Mesenchymal stem cell (in vitro differentiated cells and primary cell): ENCODE results near the gene MX2.

Source experiments
- DNase-seq: peaks from one replicate; pipeline ENCODE4 v3.0.0-alpha.2; 2013
- H2AFZ ChIP-seq: one replicate; pipeline ENCODE4 v1.6.1; 2013; ENCODE audit warnings: low read depth, mild to moderate bottlenecking, control low read depth, inconsistent platforms, low read length, moderate library complexity
- H2AK5ac ChIP-seq: 2 replicates; pipeline ENCODE4 v1.6.1; 2013; ENCODE audit warnings: low read length, moderate library complexity, mild to moderate bottlenecking, inconsistent platforms; ENCODE audit not compliant: severe bottlenecking
- H2BK120ac ChIP-seq: one replicate; pipeline ENCODE4 v1.6.1; 2013; ENCODE audit warnings: low read depth, mild to moderate bottlenecking, inconsistent platforms, low read length, moderate library complexity
- H2BK12ac ChIP-seq, 2 experiments: one replicate each; pipeline ENCODE4 v1.6.1; 2013; ENCODE audit warnings: inconsistent platforms in 2 of 2, low read length in 2 of 2, mild to moderate bottlenecking in 2 of 2, moderate library complexity in 2 of 2, control low read depth in 1 of 2
- H2BK15ac ChIP-seq: one replicate; pipeline ENCODE4 v1.6.1; 2013; ENCODE audit warnings: mild to moderate bottlenecking, low read depth, inconsistent platforms; ENCODE audit not compliant: poor library complexity, severe bottlenecking
- H2BK5ac ChIP-seq: 2 replicates; pipeline ENCODE4 v1.6.1; 2013; ENCODE audit warnings: low read depth, mild to moderate bottlenecking, low read length, control low read depth, inconsistent platforms; ENCODE audit not compliant: poor library complexity, severe bottlenecking
- H3K14ac ChIP-seq, 2 experiments: one replicate each; pipeline ENCODE4 v1.6.1; 2013; ENCODE audit warnings: inconsistent platforms in 2 of 2, low read length in 2 of 2, control low read depth in 1 of 2, mild to moderate bottlenecking in 1 of 2, moderate library complexity in 1 of 2
- H3K18ac ChIP-seq, 2 experiments: one replicate each; pipeline ENCODE4 v1.6.1; 2013; ENCODE audit warnings: inconsistent platforms in 2 of 2, low read length in 2 of 2, control low read depth in 1 of 2, low read depth in 1 of 2, mild to moderate bottlenecking in 1 of 2
- H3K23ac ChIP-seq, 2 experiments: one replicate each; pipeline ENCODE4 v1.6.1; 2013; ENCODE audit warnings: inconsistent platforms in 2 of 2, low read length in 2 of 2, mild to moderate bottlenecking in 2 of 2, moderate library complexity in 2 of 2, control low read depth in 1 of 2
- H3K27ac ChIP-seq: 2 replicates; pipeline ENCODE4 v1.5.1; 2013; ENCODE audit warnings: mild to moderate bottlenecking, moderate library complexity, low read length, control low read depth, inconsistent platforms; ENCODE audit not compliant: poor library complexity, severe bottlenecking
- H3K27me3 ChIP-seq, 2 experiments: 2 replicates each; pipeline versions ENCODE4 v1.6.1 to v1.7.0; 2013; ENCODE audit warnings: low read length in 2 of 2, mild to moderate bottlenecking in 2 of 2, moderate library complexity in 2 of 2, control low read depth in 1 of 2, inconsistent platforms in 1 of 2; ENCODE audit not compliant: control insufficient read depth in 1 of 2, insufficient read depth in 1 of 2
- H3K36me3 ChIP-seq, 2 experiments: 2 replicates each; pipeline versions ENCODE4 v1.6.1 to v1.7.0; 2013; ENCODE audit warnings: low read length in 2 of 2, control low read depth in 1 of 2, inconsistent platforms in 1 of 2, low read depth in 1 of 2, mild to moderate bottlenecking in 1 of 2; ENCODE audit not compliant: insufficient read depth in 2 of 2, control insufficient read depth in 1 of 2
- H3K4ac ChIP-seq, 2 experiments: one replicate each; pipeline ENCODE4 v1.6.1; 2013; ENCODE audit warnings: inconsistent platforms in 2 of 2, low read length in 2 of 2, mild to moderate bottlenecking in 2 of 2, moderate library complexity in 2 of 2, control low read depth in 1 of 2, low read depth in 1 of 2
- H3K4me1 ChIP-seq: 2 replicates; pipeline ENCODE4 v1.6.1; 2013; ENCODE audit warnings: low read depth, low read length, control low read depth; ENCODE audit not compliant: control insufficient read depth, insufficient read depth
- H3K4me2 ChIP-seq: 2 replicates; pipeline ENCODE4 v1.6.1; 2013; ENCODE audit warnings: low read length, mild to moderate bottlenecking, inconsistent platforms; ENCODE audit not compliant: poor library complexity, severe bottlenecking
- H3K4me3 ChIP-seq, 2 experiments: 2 replicates each; pipeline versions ENCODE4 v1.5.1 to v1.7.0; 2013; ENCODE audit warnings: low read length in 2 of 2, mild to moderate bottlenecking in 2 of 2, control low read depth in 1 of 2, low read depth in 1 of 2; ENCODE audit not compliant: insufficient read depth in 1 of 2
- H3K79me1 ChIP-seq: replicated peaks from 2 replicates; pipeline ENCODE4 v1.6.1; 2013; ENCODE audit warnings: mild to moderate bottlenecking, control low read depth, low read length, inconsistent platforms; ENCODE audit not compliant: poor library complexity, severe bottlenecking
- H3K9ac ChIP-seq: 2 replicates; pipeline ENCODE4 v1.7.0; 2013; ENCODE audit warnings: mild to moderate bottlenecking, low read length, moderate library complexity
- H3K9me3 ChIP-seq: 2 replicates; pipeline ENCODE4 v1.7.0; 2013; ENCODE audit warnings: mild to moderate bottlenecking, low read length; ENCODE audit not compliant: control insufficient read depth
- H4K8ac ChIP-seq: one replicate; pipeline ENCODE4 v1.6.1; 2013; ENCODE audit warnings: inconsistent platforms, mild to moderate bottlenecking, low read length, moderate library complexity
- H4K91ac ChIP-seq: one replicate; pipeline ENCODE4 v1.6.1; 2013; ENCODE audit warnings: mild to moderate bottlenecking, low read length, inconsistent platforms
- WGBS: methylation state at CpG from one replicate; pipeline ENCODE4 v1.1.7; 2013; ENCODE audit warnings: mixed read lengths; 5-methylcytosine and 5-hydroxymethylcytosine counted together

The MX2 gene

DNA sequence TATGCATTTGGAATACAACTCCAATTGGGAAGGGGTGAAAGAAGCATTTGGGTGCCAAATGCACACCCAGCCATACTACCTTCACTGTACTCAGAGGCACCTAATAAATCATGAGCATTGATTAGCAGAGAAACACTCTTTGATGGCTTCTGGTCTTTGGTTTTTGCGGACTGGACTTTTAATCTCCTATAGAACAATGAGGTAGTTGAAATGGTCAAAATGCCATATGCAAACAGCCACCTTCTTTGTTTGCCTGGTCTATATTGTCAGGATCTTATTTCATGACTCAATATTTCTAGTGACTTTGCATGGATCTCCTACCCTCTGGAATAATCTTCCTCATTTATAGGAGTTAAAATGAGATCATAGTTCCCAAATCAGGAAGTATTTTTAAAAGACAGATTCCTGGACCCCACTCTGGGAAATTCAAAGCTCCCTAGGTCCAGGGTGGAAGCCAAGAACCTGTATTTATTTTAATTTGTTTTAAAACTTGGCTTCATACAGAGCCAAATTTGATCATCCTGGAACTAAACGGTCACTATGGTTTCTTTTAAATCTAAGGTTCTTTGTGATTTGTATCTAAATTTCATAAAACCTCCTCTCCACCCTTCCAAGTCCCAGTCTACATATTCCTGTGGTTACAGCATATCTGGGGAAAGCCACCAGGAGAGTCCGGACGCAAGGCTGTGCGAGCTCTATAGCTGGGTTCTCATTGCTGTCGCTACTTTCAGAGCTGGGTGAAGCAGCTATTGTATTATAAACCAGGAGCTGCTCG, 36.5 kb upstream of the MX2 start:
- Histone ChIP-seq H2AK5ac (no peak overlapping the region), H4K8ac (no peak overlapping the region), H3K27ac (no peak overlapping the region), H3K14ac (no peak overlapping the region), H3K27me3 (peaks cover 4 to 16% of the 10 kb centered on the region in 2 experiments), H3K4ac (no peak overlapping the region), H2BK5ac (no peak overlapping the region), H3K4me3 (no peak overlapping the region), H3K36me3 (no peaks in the 10 kb centered on the region), H2BK12ac (no peak overlapping the region), H4K91ac (no peak overlapping the region), H3K18ac (no peak overlapping the region), H3K23ac (no peak overlapping the region), H3K79me1 (no peaks in the 10 kb centered on the region), H2BK120ac (no peak overlapping the region), H3K9me3 (no peaks in the 10 kb centered on the region), H2AFZ (no peak overlapping the region), H3K4me1 (no peaks in the 10 kb centered on the region), H3K4me2 (no peak overlapping the region), H2BK15ac (no peak overlapping the region), H3K9ac (no peak overlapping the region)
- WGBS, result 84% methylated on average over 5 of the region's 7 CpGs
- no peak for DNase-seq

DNA sequence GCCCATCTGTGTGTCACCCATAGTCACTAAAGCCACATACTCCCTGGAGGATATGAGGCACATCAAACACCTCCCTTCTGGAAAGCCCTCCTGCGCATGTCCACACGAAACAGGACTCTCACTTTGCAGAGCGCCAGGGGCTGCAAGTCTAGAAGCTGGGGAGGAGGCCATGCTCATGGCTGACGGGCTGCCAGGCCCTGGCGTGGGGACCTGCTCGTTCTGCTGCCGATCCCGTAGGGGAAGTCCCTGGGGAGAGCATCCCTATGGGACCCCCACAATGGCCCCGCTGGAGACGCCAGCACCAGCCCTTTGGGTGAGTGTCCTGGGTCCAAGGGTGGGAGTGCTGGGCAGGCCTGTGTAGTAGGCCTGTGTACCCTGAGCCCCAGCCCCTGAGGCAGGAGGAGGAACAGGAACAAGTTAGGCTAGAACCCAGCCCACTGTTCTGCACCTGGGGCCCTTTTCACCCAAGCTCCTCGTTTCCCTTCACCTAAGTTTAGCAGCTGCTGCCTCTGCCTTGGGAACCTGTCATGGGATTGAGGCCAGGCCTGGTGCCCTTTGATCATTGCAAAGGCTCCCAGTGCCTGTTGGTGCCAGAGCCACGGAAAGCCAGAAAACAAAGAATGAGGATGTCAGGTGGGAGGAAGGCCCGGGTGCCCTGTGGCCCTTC, 35.3 kb upstream of the MX2 start:
- WGBS, result 84% methylated on average over 12 of the region's 13 CpGs
- Histone ChIP-seq H3K9me3 (no peaks in the 10 kb centered on the region), H3K9ac (no peak overlapping the region), H3K79me1 (no peaks in the 10 kb centered on the region), H4K8ac (no peak overlapping the region), H3K4me1 (no peaks in the 10 kb centered on the region), H3K18ac (no peak overlapping the region), H4K91ac (no peak overlapping the region), H3K27me3 (peaks cover 4 to 6% of the 10 kb centered on the region in 2 experiments), H3K23ac (no peak overlapping the region), H2AFZ (no peak overlapping the region), H3K4me2 (no peak overlapping the region), H3K27ac (no peak overlapping the region), H3K4me3 (no peak overlapping the region), H3K4ac (no peak overlapping the region), H2BK120ac (no peak overlapping the region), H2BK5ac (no peak overlapping the region), H3K36me3 (no peaks in the 10 kb centered on the region), H3K14ac (no peak overlapping the region), H2AK5ac (no peak overlapping the region), H2BK12ac (no peak overlapping the region), H2BK15ac (no peak overlapping the region)
- DNase-seq, result no peak

DNA sequence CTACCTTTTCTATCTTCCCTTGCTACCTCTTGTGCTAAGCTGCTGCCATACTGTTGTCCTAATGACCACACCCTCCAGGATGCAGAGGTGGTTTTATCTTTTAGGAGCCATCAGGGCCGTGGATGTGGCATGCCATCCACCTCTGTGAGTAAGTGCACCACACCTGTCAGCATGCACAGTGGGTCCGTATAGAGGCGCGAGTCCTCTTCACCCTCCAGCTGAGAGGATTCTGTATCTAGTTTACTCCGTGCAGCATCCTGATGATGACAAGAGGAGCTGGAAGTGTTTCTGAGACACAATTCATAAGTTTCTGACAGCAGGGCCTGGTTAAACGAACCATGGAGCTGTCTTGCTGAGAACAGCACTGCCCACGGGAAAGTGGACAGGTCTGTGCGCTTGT, 34.1 kb upstream of the MX2 start:
- no peak overlapping the region for H3K14ac ChIP-seq
- H2BK15ac ChIP-seq, result no peak overlapping the region
- no peak overlapping the region for H3K4me3 ChIP-seq
- no peak overlapping the region for H3K18ac ChIP-seq
- H3K4me1 ChIP-seq, result no peaks in the 10 kb centered on the region
- no peak overlapping the region for H4K91ac ChIP-seq
- WGBS, result 81% methylated on average over 8 of the region's 8 CpGs
- no peaks in the 10 kb centered on the region for H3K36me3 ChIP-seq
- no peak overlapping the region for H4K8ac ChIP-seq
- H3K23ac ChIP-seq, result no peak overlapping the region
- H2BK12ac ChIP-seq, result no peak overlapping the region
- H2BK120ac ChIP-seq, result no peak overlapping the region
- H3K4me2 ChIP-seq, result no peak overlapping the region
- no peak overlapping the region for H3K9ac ChIP-seq
- H3K27ac ChIP-seq, result no peak overlapping the region
- H2AFZ ChIP-seq, result no peak overlapping the region
- no peaks in the 10 kb centered on the region for H3K79me1 ChIP-seq
- H2AK5ac ChIP-seq, result no peak overlapping the region
- H3K9me3 ChIP-seq, result no peaks in the 10 kb centered on the region
- H2BK5ac ChIP-seq, result no peak overlapping the region
- no peak overlapping the region for H3K4ac ChIP-seq
- peaks cover 4 to 6% of the 10 kb centered on the region in 2 experiments for H3K27me3 ChIP-seq
- DNase-seq, result no peak

DNA sequence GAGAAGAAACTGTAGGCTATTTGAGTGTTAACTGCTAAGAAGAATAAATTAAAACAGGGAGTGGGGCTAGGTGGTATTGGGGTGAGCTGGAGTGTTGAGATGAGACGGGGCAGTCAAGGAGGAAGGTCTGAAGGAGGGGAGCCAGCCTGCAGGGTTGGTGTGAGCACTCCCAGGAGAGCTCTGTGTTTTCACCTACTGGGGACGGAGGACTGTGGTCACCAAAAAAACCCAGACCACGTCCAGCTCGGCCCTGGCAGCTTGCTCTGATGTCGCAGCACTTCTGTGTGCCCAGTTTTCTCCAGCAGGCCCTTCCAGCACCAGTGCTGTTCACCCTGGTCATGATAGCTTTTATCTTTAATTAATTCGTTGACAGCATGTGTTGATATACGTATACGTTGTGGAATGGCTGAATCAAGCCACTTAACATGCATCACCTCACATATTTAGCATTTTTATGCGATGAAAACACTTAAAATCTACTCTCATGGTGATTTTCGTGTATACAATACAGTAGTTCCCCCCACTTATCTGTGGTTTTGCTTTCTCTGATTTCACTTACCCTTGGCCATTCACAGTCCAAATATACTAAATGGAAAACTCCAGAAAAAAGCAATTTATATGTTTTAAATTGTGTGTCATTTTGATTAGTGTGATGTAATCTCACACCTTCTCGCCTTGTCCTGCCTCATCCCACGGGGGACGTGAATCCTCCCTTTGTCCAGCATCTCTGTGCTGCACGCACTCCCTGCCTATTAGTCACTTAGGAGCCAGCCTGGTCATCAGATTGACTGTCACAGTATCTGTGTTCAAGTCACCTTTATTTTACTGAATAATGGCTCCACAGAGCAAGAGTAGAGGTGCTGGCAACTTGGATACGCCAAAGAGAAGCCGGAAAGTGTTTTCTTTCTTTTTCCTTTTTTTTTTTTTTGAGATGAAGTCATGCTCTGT, 32.9 kb upstream of the MX2 start:
- Histone ChIP-seq H3K18ac (no peak overlapping the region), H3K9me3 (peaks cover 4% of the 10 kb centered on the region), H3K79me1 (no peaks in the 10 kb centered on the region), H4K8ac (no peak overlapping the region), H2BK120ac (no peak overlapping the region), H3K14ac (no peak overlapping the region), H3K23ac (no peak overlapping the region), H2BK5ac (no peak overlapping the region), H3K4me3 (no peak overlapping the region), H3K4me1 (no peaks in the 10 kb centered on the region), H2AK5ac (no peak overlapping the region), H3K27ac (no peak overlapping the region), H3K9ac (no peak overlapping the region), H3K36me3 (no peaks in the 10 kb centered on the region), H2BK15ac (no peak overlapping the region), H3K4me2 (no peak overlapping the region), H2BK12ac (no peak overlapping the region), H2AFZ (no peak overlapping the region), H3K27me3 (peaks cover 4 to 6% of the 10 kb centered on the region in 2 experiments), H4K91ac (no peak overlapping the region), H3K4ac (no peak overlapping the region)
- DNase-seq, result no peak
- 70% methylated on average over 16 of the region's 16 CpGs for WGBS
